ENCODE data around the gene DRC7. TPM values are rescaled to one million over a fixed set of nuclear protein-coding genes. Genes with fewer than 3 reads are reported as not detected.

DRC7 gene
- polyA plus RNA-seq, 1 donor from 2014 or later: 1.4 TPM

GRCh38 chr16:57757326-57757786 lies 62.8 kb downstream of the DRC7 start:
- H3K27ac ChIP-seq (ENCODE audit: low read length): no peak overlapping the region
- no peaks in the 10 kb centered on the region for H3K79me2 ChIP-seq (replicated peaks; ENCODE audit: insufficient read depth, low read length)
- no peaks in the 10 kb centered on the region for H3K9me2 ChIP-seq (ENCODE audit: insufficient read depth, low read length)
- H3K9me3 ChIP-seq (ENCODE audit: low read length): no peaks in the 10 kb centered on the region
- H3K4me3 ChIP-seq (ENCODE audit: low read length): no peak overlapping the region
- H3K27me3 ChIP-seq (ENCODE audit: insufficient read depth, low read depth, low read length): no peaks in the 10 kb centered on the region
- TF ChIP-seq SMC3 (conservative IDR thresholded peaks at IDR 0.05; ENCODE audit: poor library complexity): peak; percentile 83
- peak; percentile 77 for TF ChIP-seq RAD21 (conservative IDR thresholded peaks at IDR 0.05)
- no peak for TF ChIP-seq TAF1 (IDR thresholded peaks at IDR 0.05; ENCODE audit: low read depth)
- peak; percentile 80 for TF ChIP-seq CTCF (IDR thresholded peaks at IDR 0.05; ENCODE audit: poor library complexity, severe bottlenecking)
- no peak for TF ChIP-seq REST (IDR thresholded peaks at IDR 0.05; ENCODE audit: borderline replicate concordance)
- H3F3A ChIP-seq (ENCODE audit: insufficient read depth, low read length, poor library complexity, severe bottlenecking): no peaks in the 10 kb centered on the region
- no peak overlapping the region for H3K4me2 ChIP-seq (ENCODE audit: low read length)
- no peaks in the 10 kb centered on the region for H3K36me3 ChIP-seq (ENCODE audit: insufficient read depth, low read length)
- H4K20me1 ChIP-seq (ENCODE audit: insufficient read depth): no peaks in the 10 kb centered on the region
- H2AFZ ChIP-seq (ENCODE audit: low read depth, low read length): no peak overlapping the region
- no peak overlapping the region for H3K9ac ChIP-seq (ENCODE audit: low read length)

- Histone ChIP-seq H3K4me3 (ENCODE audit: low read length) (no peak overlapping the region), H3F3A (ENCODE audit: insufficient read depth, low read length, poor library complexity, severe bottlenecking) (no peaks in the 10 kb centered on the region), H3K9ac (ENCODE audit: low read length) (no peak overlapping the region), H3K9me2 (ENCODE audit: insufficient read depth, low read length) (no peaks in the 10 kb centered on the region), H3K9me3 (ENCODE audit: low read length) (no peaks in the 10 kb centered on the region), H2AFZ (ENCODE audit: low read depth, low read length) (no peak overlapping the region), H3K27me3 (ENCODE audit: insufficient read depth, low read depth, low read length) (no peaks in the 10 kb centered on the region), H3K4me2 (ENCODE audit: low read length) (no peak overlapping the region), H3K27ac (ENCODE audit: low read length) (no peak overlapping the region), H4K20me1 (ENCODE audit: insufficient read depth) (no peaks in the 10 kb centered on the region), H3K79me2 (replicated peaks; ENCODE audit: insufficient read depth, low read length) (no peaks in the 10 kb centered on the region), H3K36me3 (ENCODE audit: insufficient read depth, low read length) (no peaks in the 10 kb centered on the region)
- TF ChIP-seq REST (IDR thresholded peaks at IDR 0.05; ENCODE audit: borderline replicate concordance) (no peak), RAD21 (conservative IDR thresholded peaks at IDR 0.05) (no peak), TAF1 (IDR thresholded peaks at IDR 0.05; ENCODE audit: low read depth) (no peak), MXI1 (conservative IDR thresholded peaks at IDR 0.05; ENCODE audit: poor library complexity, severe bottlenecking) (no peak), CTCF (IDR thresholded peaks at IDR 0.05; ENCODE audit: poor library complexity, severe bottlenecking) (no peak), POLR2AphosphoS5 (IDR thresholded peaks at IDR 0.05) (no peak), EP300 (conservative IDR thresholded peaks at IDR 0.05; ENCODE audit: poor library complexity, severe bottlenecking) (no peak), EZH2 (IDR thresholded peaks at IDR 0.05; ENCODE audit: borderline replicate concordance, insufficient read depth, low read length, poor library complexity, severe bottlenecking) (no peak), SMC3 (conservative IDR thresholded peaks at IDR 0.05; ENCODE audit: poor library complexity) (no peak)
These were observed 63.3 kb downstream of the DRC7 start for GRCh38 chr16:57757883-57758282.

All from neural cell (in vitro differentiated cells).